Measurements from ENCODE around the gene RIBC2. TPM values are rescaled to one million over a fixed set of nuclear protein-coding genes. Genes with fewer than 3 reads are reported as not detected.
A peak's percentile ranks its signal among the peaks of the same experiment; 100 is the strongest.

RIBC2 gene
- total and polyA plus RNA-seq, 2 of the 13 experiments (the other 11 are each of a cell fraction or from before 2014, with no cell fraction given) = 0.55 TPM; not detected in 1

GRCh38 chr22:45442116-45442515 lies 28.6 kb downstream of the RIBC2 start (continued):
- no peak for TF ChIP-seq HMGXB3 (CRISPR knock-in tag; IDR thresholded peaks at IDR 0.05; ENCODE audit: borderline replicate concordance)
- TF ChIP-seq RXRB (CRISPR knock-in tag; IDR thresholded peaks at IDR 0.05; ENCODE audit: borderline replicate concordance) = 0 out of 2 replicates have a peak, but pooled peaks have one; percentile 23
- no peak for TF ChIP-seq NR2F2 (IDR thresholded peaks at IDR 0.05; ENCODE audit: borderline replicate concordance, low read depth)
- TF ChIP-seq SUZ12 (IDR thresholded peaks at IDR 0.05; ENCODE audit: low read depth, low read length) = no peak
- TF ChIP-seq, protein P1, sequence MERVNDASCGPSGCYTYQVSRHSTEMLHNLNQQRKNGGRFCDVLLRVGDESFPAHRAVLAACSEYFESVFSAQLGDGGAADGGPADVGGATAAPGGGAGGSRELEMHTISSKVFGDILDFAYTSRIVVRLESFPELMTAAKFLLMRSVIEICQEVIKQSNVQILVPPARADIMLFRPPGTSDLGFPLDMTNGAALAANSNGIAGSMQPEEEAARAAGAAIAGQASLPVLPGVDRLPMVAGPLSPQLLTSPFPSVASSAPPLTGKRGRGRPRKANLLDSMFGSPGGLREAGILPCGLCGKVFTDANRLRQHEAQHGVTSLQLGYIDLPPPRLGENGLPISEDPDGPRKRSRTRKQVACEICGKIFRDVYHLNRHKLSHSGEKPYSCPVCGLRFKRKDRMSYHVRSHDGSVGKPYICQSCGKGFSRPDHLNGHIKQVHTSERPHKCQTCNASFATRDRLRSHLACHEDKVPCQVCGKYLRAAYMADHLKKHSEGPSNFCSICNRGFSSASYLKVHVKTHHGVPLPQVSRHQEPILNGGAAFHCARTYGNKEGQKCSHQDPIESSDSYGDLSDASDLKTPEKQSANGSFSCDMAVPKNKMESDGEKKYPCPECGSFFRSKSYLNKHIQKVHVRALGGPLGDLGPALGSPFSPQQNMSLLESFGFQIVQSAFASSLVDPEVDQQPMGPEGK (CRISPR knock-in tag; IDR thresholded peaks at IDR 0.05) = peak; percentile 81
- TF ChIP-seq ZNF737 (CRISPR knock-in tag; IDR thresholded peaks at IDR 0.05; ENCODE audit: borderline replicate concordance) = no peak
- TF ChIP-seq, protein P2, sequence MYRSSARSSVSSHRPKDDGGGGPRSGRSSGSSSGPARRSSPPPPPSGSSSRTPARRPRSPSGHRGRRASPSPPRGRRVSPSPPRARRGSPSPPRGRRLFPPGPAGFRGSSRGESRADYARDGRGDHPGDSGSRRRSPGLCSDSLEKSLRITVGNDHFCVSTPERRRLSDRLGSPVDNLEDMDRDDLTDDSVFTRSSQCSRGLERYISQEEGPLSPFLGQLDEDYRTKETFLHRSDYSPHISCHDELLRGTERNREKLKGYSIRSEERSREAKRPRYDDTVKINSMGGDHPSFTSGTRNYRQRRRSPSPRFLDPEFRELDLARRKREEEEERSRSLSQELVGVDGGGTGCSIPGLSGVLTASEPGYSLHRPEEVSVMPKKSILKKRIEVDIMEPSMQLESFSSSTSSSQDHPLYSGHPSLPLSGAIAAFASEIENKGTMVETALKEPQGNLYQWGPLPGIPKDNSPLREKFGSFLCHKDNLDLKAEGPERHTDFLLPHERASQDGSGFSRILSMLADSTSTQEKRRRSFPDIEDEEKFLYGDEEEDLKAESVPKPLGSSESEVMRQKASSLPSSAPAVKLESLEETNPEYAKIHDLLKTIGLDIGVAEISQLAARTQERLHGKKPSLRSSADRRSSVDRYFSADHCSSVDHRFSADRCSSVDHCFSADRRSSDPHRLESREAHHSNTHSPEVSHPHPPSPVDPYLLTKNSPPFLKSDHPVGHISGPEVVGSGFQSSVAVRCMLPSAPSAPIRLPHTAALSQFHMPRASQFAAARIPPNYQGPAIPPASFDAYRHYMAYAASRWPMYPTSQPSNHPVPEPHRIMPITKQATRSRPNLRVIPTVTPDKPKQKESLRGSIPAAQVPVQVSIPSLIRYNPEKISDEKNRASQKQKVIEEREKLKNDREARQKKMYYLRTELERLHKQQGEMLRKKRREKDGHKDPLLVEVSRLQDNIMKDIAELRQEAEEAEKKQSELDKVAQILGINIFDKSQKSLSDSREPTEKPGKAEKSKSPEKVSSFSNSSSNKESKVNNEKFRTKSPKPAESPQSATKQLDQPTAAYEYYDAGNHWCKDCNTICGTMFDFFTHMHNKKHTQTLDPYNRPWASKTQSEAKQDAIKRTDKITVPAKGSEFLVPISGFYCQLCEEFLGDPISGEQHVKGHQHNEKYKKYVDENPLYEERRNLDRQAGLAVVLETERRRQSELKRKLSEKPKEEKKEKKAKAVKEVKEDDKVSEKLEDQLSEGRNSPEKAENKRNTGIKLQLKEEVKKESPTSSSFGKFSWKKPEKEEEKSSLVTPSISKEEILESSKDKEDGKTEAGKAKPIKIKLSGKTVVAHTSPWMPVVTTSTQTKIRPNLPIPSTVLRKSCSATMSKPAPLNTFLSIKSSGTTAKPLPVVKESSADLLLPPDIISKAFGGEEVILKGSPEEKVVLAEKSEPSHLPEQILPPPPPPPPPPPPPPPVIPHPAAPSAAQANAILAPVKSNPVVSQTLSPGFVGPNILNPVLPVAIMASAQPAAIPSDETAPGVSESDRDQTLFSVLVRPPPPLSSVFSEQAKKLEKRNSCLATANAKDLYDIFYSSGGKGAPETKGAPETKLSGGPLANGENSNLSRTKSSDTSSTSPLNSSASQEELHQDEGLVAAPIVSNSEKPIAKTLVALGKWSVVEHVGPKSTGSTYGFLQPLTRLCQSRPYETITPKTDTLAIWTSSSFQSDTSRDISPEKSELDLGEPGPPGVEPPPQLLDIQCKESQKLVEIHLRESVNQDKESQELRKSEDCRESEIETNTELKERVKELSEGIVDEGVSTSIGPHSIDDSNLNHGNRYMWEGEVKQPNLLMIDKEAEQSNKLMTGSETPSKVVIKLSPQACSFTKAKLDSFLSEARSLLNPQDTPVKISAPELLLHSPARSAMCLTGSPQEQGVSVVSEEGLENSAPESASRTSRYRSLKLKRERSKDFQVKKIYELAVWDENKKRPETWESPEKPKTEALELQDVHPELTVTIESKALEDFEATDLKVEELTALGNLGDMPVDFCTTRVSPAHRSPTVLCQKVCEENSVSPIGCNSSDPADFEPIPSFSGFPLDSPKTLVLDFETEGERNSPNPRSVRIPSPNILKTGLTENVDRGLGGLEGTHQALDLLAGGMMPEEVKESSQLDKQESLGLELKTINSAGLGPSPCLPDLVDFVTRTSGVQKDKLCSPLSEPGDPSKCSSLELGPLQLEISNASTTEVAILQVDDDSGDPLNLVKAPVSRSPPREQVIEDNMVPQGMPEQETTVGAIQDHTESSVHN (CRISPR knock-in tag; IDR thresholded peaks at IDR 0.05) = no peak
- TF ChIP-seq ZNF780A (CRISPR knock-in tag; IDR thresholded peaks at IDR 0.05) = no peak
- TF ChIP-seq, protein P3, sequence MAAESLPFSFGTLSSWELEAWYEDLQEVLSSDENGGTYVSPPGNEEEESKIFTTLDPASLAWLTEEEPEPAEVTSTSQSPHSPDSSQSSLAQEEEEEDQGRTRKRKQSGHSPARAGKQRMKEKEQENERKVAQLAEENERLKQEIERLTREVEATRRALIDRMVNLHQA (CRISPR knock-in tag; IDR thresholded peaks at IDR 0.05) = no peak
- no peak for TF ChIP-seq SP2 (CRISPR knock-in tag; IDR thresholded peaks at IDR 0.05)
- no peak for TF ChIP-seq NR2F1 (CRISPR knock-in tag; IDR thresholded peaks at IDR 0.05)
- no peak for TF ChIP-seq SRSF9 (IDR thresholded peaks at IDR 0.05; ENCODE audit: borderline replicate concordance, insufficient read depth, low read depth, low read length, poor library complexity, severe bottlenecking)

Data from HepG2 (cell line).